GM10266 (cell line): ENCODE measurements around the gene SHROOM1.

Experiments used
- DNase-seq: peaks from one replicate; pipeline ENCODE4 v3.0.0; 2012; ENCODE audit errors: extremely low spot score
- CTCF ChIP-seq: IDR thresholded peaks from 2 replicates; pipeline ENCODE4 v1.5.1; 2012; ENCODE audit warnings: mild to moderate bottlenecking, low read depth; ENCODE audit not compliant: control insufficient read depth, insufficient read depth; ENCODE audit errors: missing control alignments

The SHROOM1 gene

GRCh38 chr5:132797651-132798050 lies 32.8 kb downstream of the SHROOM1 start:
- TF ChIP-seq CTCF: no peak
- no peak for DNase-seq

DNA sequence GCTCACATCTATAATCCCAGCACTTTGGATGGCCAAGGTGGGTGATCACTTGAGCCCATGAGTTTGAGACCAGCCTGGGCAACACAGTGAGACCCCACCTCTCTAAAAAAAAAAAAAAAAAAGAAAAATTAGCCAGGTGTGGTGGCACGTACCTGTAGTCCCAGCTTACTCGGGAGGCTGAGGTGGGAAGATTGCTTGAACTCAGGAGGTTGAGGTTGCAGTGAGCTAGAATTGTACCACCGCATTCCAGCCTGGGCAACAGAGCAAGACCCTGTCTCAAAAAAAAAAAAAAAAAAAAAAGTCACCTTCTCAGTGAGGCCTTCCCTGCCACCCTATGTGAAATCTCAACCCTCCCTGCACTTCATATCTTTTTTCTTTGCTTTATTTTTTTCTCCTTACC lies 39.4 kb downstream of the SHROOM1 start:
- no peak for DNase-seq
- no peak for TF ChIP-seq CTCF

GRCh38 chr5:132790201-132790865 lies 40.1 kb downstream of the SHROOM1 start:
- DNase-seq: no peak
- TF ChIP-seq CTCF: no peak

DNA sequence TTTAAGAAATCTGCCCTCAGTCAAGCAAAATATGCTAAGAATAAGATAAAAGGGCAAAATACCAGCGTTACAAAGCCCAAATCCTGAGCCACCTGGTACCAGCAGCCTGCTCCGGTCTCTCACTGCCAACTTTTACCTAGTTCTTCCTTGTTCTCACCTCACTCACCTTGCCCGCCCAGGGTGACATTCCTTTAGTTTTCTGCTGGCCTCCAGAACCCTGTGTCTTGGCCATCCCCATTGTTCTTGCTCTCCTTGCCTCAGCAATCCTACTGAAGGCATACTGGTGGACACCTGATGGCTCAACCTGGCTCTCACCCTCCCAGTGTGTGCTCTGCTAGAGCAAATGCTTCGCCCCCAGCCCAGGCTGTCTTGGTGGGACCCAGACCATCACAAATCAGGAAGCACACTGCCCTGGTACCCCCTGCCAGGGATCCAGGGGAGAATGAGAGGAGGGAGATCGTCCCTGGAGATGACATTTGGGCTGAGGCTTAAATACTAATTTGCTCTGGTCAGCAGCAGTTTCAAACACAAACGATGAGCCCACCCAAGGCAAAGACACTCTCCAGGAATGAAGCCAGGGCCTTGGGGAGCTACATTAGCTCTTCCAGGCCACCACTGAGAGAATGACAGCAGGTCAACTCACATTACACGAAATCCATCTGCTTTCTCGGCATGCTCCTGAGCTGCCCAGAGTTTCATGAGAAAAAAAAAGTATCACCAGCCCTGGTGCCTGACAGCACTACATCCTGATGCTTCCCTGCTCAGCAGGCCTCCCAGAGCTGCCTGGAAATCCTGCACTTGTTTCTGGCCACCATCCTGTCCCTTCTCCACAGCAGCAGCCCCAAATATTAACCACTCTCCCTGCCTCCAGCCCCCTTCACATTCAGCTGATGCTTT lies 41.2 kb downstream of the SHROOM1 start:
- DNase-seq: no peak
- no peak for TF ChIP-seq CTCF

DNA sequence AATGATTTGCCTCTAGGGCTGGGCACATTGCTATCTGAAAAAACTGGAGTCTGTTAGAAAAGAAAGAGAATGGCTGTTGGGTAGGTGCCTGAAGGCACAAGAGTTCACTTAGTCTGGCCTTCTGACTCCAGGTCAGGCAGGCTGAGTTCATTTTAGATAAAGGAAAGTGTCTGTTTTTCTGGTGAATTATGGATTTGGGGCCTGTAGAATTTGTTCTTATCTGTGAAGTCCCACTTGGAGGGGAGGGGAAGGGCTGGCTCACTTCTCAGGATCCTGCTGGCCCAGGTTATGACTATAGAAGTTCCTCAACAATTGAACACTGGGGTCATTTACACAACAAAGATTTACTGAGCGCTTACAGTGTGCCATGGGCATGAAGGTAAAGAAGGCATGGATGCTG lies 41.9 kb downstream of the SHROOM1 start:
- no peak for TF ChIP-seq CTCF
- DNase-seq: no peak

- no peak for DNase-seq
- no peak for TF ChIP-seq CTCF
Observed at GRCh38 chr5:132787076-132787475, 43.4 kb downstream of the SHROOM1 start.

GRCh38 chr5:132785864-132786263 lies 44.6 kb downstream of the SHROOM1 start:
- DNase-seq: no peak
- TF ChIP-seq CTCF: no peak
